IMR-90 (cell line): ENCODE data around the gene C1QTNF5. TPM values are rescaled to one million over a fixed set of nuclear protein-coding genes. Genes with fewer than 3 reads are reported as not detected.
A peak's percentile ranks its signal among the peaks of the same experiment; 100 is the strongest.

Experiments
- ATAC-seq: fragments of 200-7000 bp; cut with Tn5 transposase; 2 replicates; pipeline ENCODE4 v1.9.1; 2020; ENCODE audit warnings: low read depth, mild to moderate bottlenecking, moderate library complexity
- BruUV-seq: library from RNA; stranded (reverse); fragments of 400-500 nt; replicated peaks from 2 replicates; lab custom pipeline; 2021; lab: Mats Ljungman, UMichigan
- CTCF ChIA-PET: fragments of 300-600 bp; formaldehyde crosslinking; extraction: SDS; loops from one replicate; lab custom pipeline; 2021; ENCODE audit warnings: antibody characterized with exemption; lab: Yijun Ruan, JAX
- POLR2A ChIA-PET: fragments of 300-600 bp; sonication (Branson Sonifier 250); formaldehyde crosslinking; loops from one replicate; lab custom pipeline; 2022; ENCODE audit warnings: antibody characterized with exemption; ENCODE audit not compliant: unreplicated experiment; lab: Charles Lee
- DNase-seq: peaks from one replicate; pipeline ENCODE4 v3.0.0; 2013
- H2AFZ ChIP-seq: replicated peaks from 2 replicates; pipeline ENCODE3; 2013; ENCODE audit warnings: low read length, mild to moderate bottlenecking; ENCODE audit not compliant: poor library complexity
- H2AK5ac ChIP-seq: 2 replicates; pipeline ENCODE4 v1.6.1; 2013; ENCODE audit warnings: low read depth, low read length, inconsistent platforms
- H2AK9ac ChIP-seq: replicated peaks from 2 replicates; pipeline ENCODE3; 2013; ENCODE audit warnings: mild to moderate bottlenecking, low read depth, low read length, moderate library complexity; ENCODE audit not compliant: poor library complexity
- H2BK120ac ChIP-seq: 2 replicates; pipeline ENCODE4 v1.6.1; 2013; ENCODE audit warnings: low read depth, low read length, inconsistent platforms
- H2BK15ac ChIP-seq: 3 replicates; pipeline ENCODE4 v1.6.1; 2013; ENCODE audit warnings: low read depth, low read length, inconsistent platforms
- H2BK20ac ChIP-seq: 2 replicates; pipeline ENCODE4 v1.6.1; 2013; ENCODE audit warnings: low read depth, mild to moderate bottlenecking, inconsistent platforms, low read length, moderate library complexity
- H2BK5ac ChIP-seq: 2 replicates; pipeline ENCODE4 v1.6.1; 2013; ENCODE audit warnings: mild to moderate bottlenecking, low read depth, low read length, inconsistent platforms; ENCODE audit not compliant: poor library complexity, severe bottlenecking
- H3K14ac ChIP-seq: replicated peaks from 2 replicates; pipeline ENCODE4 v1.6.1; 2013; ENCODE audit warnings: low read depth, low read length, inconsistent platforms
- H3K18ac ChIP-seq: 2 replicates; pipeline ENCODE4 v1.6.1; 2013; ENCODE audit warnings: low read depth, low read length, control low read depth
- H3K23ac ChIP-seq: 2 replicates; pipeline ENCODE4 v1.6.1; 2013; ENCODE audit warnings: low read depth, low read length, inconsistent platforms
- H3K27ac ChIP-seq: 2 replicates; pipeline ENCODE4 v1.5.1; 2013; ENCODE audit warnings: mild to moderate bottlenecking, control low read depth, low read length; ENCODE audit not compliant: insufficient read depth
- H3K27me3 ChIP-seq: 2 replicates; pipeline ENCODE4 v1.6.1; 2013; ENCODE audit warnings: low read length; ENCODE audit not compliant: control insufficient read depth, insufficient read depth
- H3K36me3 ChIP-seq: 2 replicates; pipeline ENCODE4 v1.6.1; 2013; ENCODE audit warnings: low read length, mixed read lengths; ENCODE audit not compliant: control insufficient read depth, insufficient read depth
- H3K4ac ChIP-seq: 2 replicates; pipeline ENCODE4 v1.6.1; 2013; ENCODE audit warnings: low read depth, low read length, inconsistent platforms
- H3K4me1 ChIP-seq: 2 replicates; pipeline ENCODE4 v1.6.1; 2013; ENCODE audit warnings: low read length, mixed read lengths; ENCODE audit not compliant: control insufficient read depth, insufficient read depth
- H3K4me2 ChIP-seq: 2 replicates; pipeline ENCODE4 v1.6.1; 2013; ENCODE audit warnings: low read depth, mild to moderate bottlenecking, control low read depth, low read length, moderate library complexity
- H3K4me3 ChIP-seq: 2 replicates; pipeline ENCODE4 v1.5.1; 2013; ENCODE audit warnings: low read depth, mild to moderate bottlenecking, control low read depth, low read length, moderate library complexity; ENCODE audit not compliant: insufficient read depth
- H3K56ac ChIP-seq: 2 replicates; pipeline ENCODE4 v1.6.1; 2013; ENCODE audit warnings: low read length, inconsistent platforms; ENCODE audit not compliant: insufficient read depth; ENCODE audit errors: extremely low read depth
- H3K79me1 ChIP-seq, 2 experiments: 2 replicates each; pipeline ENCODE4 v1.6.1; 2013; ENCODE audit warnings: low read length in 2 of 2, inconsistent platforms in 1 of 2, low read depth in 1 of 2
- H3K9ac ChIP-seq: 2 replicates; pipeline ENCODE4 v1.6.1; 2013; ENCODE audit warnings: low read depth, low read length, control low read depth
- H3K9me1 ChIP-seq: 2 replicates; pipeline ENCODE4 v1.6.1; 2013; ENCODE audit warnings: low read length, inconsistent platforms; ENCODE audit not compliant: insufficient read depth
- H3K9me3 ChIP-seq: 2 replicates; pipeline ENCODE4 v1.6.1; 2013; ENCODE audit warnings: low read length; ENCODE audit not compliant: control insufficient read depth, insufficient read depth
- H4K20me1 ChIP-seq: 2 replicates; pipeline ENCODE4 v1.6.1; 2013; ENCODE audit warnings: low read length, inconsistent platforms; ENCODE audit not compliant: insufficient read depth
- H4K5ac ChIP-seq: 2 replicates; pipeline ENCODE4 v1.6.1; 2013; ENCODE audit warnings: mild to moderate bottlenecking, low read depth, low read length, control low read depth
- H4K8ac ChIP-seq, 2 experiments: 2 replicates each; pipeline ENCODE4 v1.6.1; 2013; ENCODE audit warnings: low read depth in 2 of 2, low read length in 2 of 2, control low read depth in 1 of 2, inconsistent platforms in 1 of 2
- H4K91ac ChIP-seq: 2 replicates; pipeline ENCODE4 v1.6.1; 2013; ENCODE audit warnings: low read depth, low read length, inconsistent platforms; ENCODE audit not compliant: insufficient read depth
- MAZ ChIP-seq: IDR thresholded peaks from 2 replicates; pipeline ENCODE4 v1.6.1; 2012; ENCODE audit warnings: low read depth, mild to moderate bottlenecking, low read length, improper control_type of control experiment, moderate library complexity, borderline replicate concordance
- WGBS, 2 experiments: methylation state at CpG; one replicate each; pipeline versions ENCODE4 v1.1.5 to v1.1.7; 2013; ENCODE audit warnings: missing lambda C conversion rate in 2 of 2; ENCODE audit not compliant: insufficient read length in 1 of 2; ENCODE audit errors: extremely low coverage in 2 of 2; 5-methylcytosine and 5-hydroxymethylcytosine counted together
- dilution Hi-C: fragments of 300-500 bp; cut with HindIII; formaldehyde crosslinking; loops from one replicate; pipeline ENCODE4 v1.14.3; 2018; ENCODE audit warnings: low sequenced_read_pairs; ENCODE audit not compliant: unreplicated experiment
- in situ Hi-C: fragments of 300-500 bp; cut with MboI; formaldehyde crosslinking; loops from 3 replicates; pipeline ENCODE4 v1.14.3; 2019; ENCODE audit warnings: low sequenced_read_pairs, inconsistent platforms, mixed read lengths
- intact Hi-C: fragments of 100-400 bp; cut with micrococcal nuclease; formaldehyde crosslinking; loops from 2 replicates; pipeline ENCODE4 v1.10.0; 2022
- polyA plus RNA-seq, 3 experiments: library from polyadenylated mRNA; depleted of rRNA; stranded (reverse); fragments of >200 nt; gene quantifications; 2 replicates each; pipeline ENCODE4 v1.2.3, GENCODE V29; 2012; ENCODE audit warnings: low replicate concordance in 1 of 3
- total RNA-seq: library from RNA; depleted of rRNA; stranded (reverse); fragments of >200 nt; gene quantifications from 2 replicates; pipeline ENCODE4 v1.2.3, GENCODE V29; 2012

C1QTNF5 gene
- total and polyA plus RNA-seq, 2 of the 4 experiments (the other 2 are of a cell fraction), result 2.0 to 5.4 TPM

DNA sequence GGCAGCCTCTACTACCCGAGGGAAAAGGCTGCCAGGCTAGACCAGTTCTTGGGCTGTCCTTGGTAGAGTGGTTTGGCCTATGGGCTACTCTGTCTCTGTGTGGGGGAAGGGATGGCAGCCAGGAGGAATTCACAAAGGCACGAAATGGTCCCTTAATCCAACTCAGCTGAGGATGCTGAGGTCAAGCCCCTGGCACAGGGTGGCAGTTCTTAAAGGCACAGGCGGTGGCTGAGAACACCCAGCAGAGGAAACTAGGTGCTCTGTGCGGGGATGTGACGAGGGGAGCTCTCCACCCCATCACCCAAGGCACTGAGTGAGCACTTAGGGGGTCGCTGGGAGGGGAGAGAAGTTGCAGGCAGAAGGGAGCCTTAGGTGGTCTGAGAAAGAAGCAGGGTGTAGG lies 5.9 kb upstream of the C1QTNF5 start, which contains the start of gene MFRP:
TSS of gene MFRP (minus strand) at position 101 of the 400 bp plus-strand sequence. CDS start 192 bp downstream, outside the sequence.
- no peak within 1 kb of the TSS for H3K4me2 ChIP-seq
- in situ Hi-C loops (no loop called here), intact Hi-C loops (no loop called here), dilution Hi-C loops (no loop called here)
- no peaks in the 10 kb centered on the region for H3K79me1 ChIP-seq
- peaks cover 36% of the 10 kb centered on the region for H3K27me3 ChIP-seq
- no peak for DNase-seq
- no peak within 1 kb of the TSS for H3K27ac ChIP-seq
- no peak within 1 kb of the TSS for H4K91ac ChIP-seq
- H3K56ac ChIP-seq, result no peak within 1 kb of the TSS
- no peaks in the 10 kb centered on the region for H3K9me3 ChIP-seq
- ChIA-PET CTCF (no interaction called here), POLR2A (no interaction called here)
- H3K36me3 ChIP-seq, result no peaks in the 10 kb centered on the region
- no peaks in the 10 kb centered on the region for H3K4me1 ChIP-seq
- H3K9ac ChIP-seq, result no peak within 1 kb of the TSS
- no peaks in the 10 kb centered on the region for H4K20me1 ChIP-seq
- H4K5ac ChIP-seq, result no peak within 1 kb of the TSS
- H3K23ac ChIP-seq, result no peak within 1 kb of the TSS
- no peak within 1 kb of the TSS for H3K18ac ChIP-seq
- TF ChIP-seq MAZ, result no peak
- peak within 1 kb of the TSS; percentile 16 for H2AK5ac ChIP-seq
- no CpG with 5 or more reads among the region's 6 CpGs for WGBS, 2 experiments
- H3K14ac ChIP-seq, result no peak within 1 kb of the TSS; the same call in 1 of the 2 replicates
- H4K8ac ChIP-seq, result no peak within 1 kb of the TSS
- no peak within 1 kb of the TSS for H2BK20ac ChIP-seq
- no peak within 1 kb of the TSS for H3K4ac ChIP-seq
- no peak within 1 kb of the TSS for H3K4me3 ChIP-seq
- BruUV-seq, result no TSS peak
- ATAC-seq, result no peak
- no peak within 1 kb of the TSS for H2BK15ac ChIP-seq
- no peak within 1 kb of the TSS for H2BK120ac ChIP-seq
- no peak within 1 kb of the TSS for H2AFZ ChIP-seq
- no peak within 1 kb of the TSS for H2BK5ac ChIP-seq
- no peaks in the 10 kb centered on the region for H3K9me1 ChIP-seq
- H2AK9ac ChIP-seq, result no peak within 1 kb of the TSS
